Cardiac fibroblast (primary cell): ENCODE results near the gene C5.

Experiments used
- DNase-seq, 2 donors: peaks; one replicate each; pipeline versions ENCODE4 v3.0.0 to v3.0.0-alpha.2; 2010; ENCODE audit warnings: low read depth in 2 of 2
- H3K4me3 ChIP-seq, 2 donors: replicated peaks in 1 of 2; 1 replicate in 1 of 2; 2 replicates in 1 of 2; pipeline ENCODE4 v1.5.1; 2011; ENCODE audit warnings: low read depth in 2 of 2, low read length in 2 of 2, mild to moderate bottlenecking in 2 of 2, moderate library complexity in 1 of 2
- CTCF ChIP-seq: IDR thresholded peaks from one replicate; pipeline ENCODE4 v1.5.1; 2011; ENCODE audit warnings: low read depth, mild to moderate bottlenecking, low read length, inconsistent platforms

The C5 gene

GRCh38 chr9:120960001-120960400, 90.1 kb downstream of the C5 start:
- DNase-seq = no peak
- no peak for TF ChIP-seq CTCF
- H3K4me3 ChIP-seq = no peak overlapping the region

- no peak overlapping the region for H3K4me3 ChIP-seq
- no peak for DNase-seq
- TF ChIP-seq CTCF = no peak
Observed at GRCh38 chr9:120956862-120957261, 93.2 kb downstream of the C5 start.

GRCh38 chr9:120951960-120952618, 98.0 kb downstream of the C5 start:
- no peak for TF ChIP-seq CTCF
- no peak overlapping the region for H3K4me3 ChIP-seq
- DNase-seq = no peak

- DNase-seq = peak in 1 of 2 donors; percentile 22
- no peak overlapping the region for H3K4me3 ChIP-seq
- TF ChIP-seq CTCF = no peak
Observed at GRCh38 chr9:120950421-120951388, 99.4 kb downstream of the C5 start.

- H3K4me3 ChIP-seq = no peak overlapping the region
- no peak for DNase-seq
- no peak for TF ChIP-seq CTCF
Observed at GRCh38 chr9:120949290-120949689, 100.8 kb downstream of the C5 start.

GRCh38 chr9:120948824-120949223, 101.3 kb downstream of the C5 start:
- TF ChIP-seq CTCF = no peak
- no peak overlapping the region for H3K4me3 ChIP-seq
- no peak for DNase-seq
